ENCODE data around the gene UBTD2.

DNA sequence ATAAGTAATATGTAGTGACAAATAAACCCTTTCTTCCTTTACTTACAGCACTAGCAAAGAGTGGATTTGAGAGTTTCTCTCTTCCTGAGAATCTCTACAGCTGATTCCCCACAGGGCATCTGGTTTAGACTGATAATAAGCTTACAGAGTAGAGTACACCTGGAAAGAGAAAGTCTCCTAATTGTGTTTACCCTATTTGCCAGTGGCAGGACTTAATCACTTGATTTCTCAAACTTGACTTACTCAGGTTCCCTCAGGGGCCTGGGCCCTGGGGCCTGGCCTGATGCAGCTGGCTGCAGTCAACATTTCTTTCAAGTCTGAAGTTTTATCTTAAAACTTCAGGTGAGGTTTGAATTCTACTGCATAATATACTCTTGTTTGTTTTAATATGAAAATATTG is 38.0 kb upstream of the UBTD2 start:
- no peak for TF ChIP-seq TAF1 (IDR thresholded peaks at IDR 0.05; ENCODE audit: low read depth)
- TF ChIP-seq POLR2AphosphoS5 (IDR thresholded peaks at IDR 0.05), result no peak
- TF ChIP-seq EP300 (conservative IDR thresholded peaks at IDR 0.05; ENCODE audit: poor library complexity, severe bottlenecking), result no peak
- TF ChIP-seq, protein P1, sequence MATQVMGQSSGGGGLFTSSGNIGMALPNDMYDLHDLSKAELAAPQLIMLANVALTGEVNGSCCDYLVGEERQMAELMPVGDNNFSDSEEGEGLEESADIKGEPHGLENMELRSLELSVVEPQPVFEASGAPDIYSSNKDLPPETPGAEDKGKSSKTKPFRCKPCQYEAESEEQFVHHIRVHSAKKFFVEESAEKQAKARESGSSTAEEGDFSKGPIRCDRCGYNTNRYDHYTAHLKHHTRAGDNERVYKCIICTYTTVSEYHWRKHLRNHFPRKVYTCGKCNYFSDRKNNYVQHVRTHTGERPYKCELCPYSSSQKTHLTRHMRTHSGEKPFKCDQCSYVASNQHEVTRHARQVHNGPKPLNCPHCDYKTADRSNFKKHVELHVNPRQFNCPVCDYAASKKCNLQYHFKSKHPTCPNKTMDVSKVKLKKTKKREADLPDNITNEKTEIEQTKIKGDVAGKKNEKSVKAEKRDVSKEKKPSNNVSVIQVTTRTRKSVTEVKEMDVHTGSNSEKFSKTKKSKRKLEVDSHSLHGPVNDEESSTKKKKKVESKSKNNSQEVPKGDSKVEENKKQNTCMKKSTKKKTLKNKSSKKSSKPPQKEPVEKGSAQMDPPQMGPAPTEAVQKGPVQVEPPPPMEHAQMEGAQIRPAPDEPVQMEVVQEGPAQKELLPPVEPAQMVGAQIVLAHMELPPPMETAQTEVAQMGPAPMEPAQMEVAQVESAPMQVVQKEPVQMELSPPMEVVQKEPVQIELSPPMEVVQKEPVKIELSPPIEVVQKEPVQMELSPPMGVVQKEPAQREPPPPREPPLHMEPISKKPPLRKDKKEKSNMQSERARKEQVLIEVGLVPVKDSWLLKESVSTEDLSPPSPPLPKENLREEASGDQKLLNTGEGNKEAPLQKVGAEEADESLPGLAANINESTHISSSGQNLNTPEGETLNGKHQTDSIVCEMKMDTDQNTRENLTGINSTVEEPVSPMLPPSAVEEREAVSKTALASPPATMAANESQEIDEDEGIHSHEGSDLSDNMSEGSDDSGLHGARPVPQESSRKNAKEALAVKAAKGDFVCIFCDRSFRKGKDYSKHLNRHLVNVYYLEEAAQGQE (IDR thresholded peaks at IDR 0.05; ENCODE audit: borderline replicate concordance), result no peak
